Endothelial cell (in vitro differentiated cells): ENCODE measurements around the gene RHOD. TPM values are rescaled to one million over a fixed set of nuclear protein-coding genes. Genes with fewer than 3 reads are reported as not detected.

Source experiments
- DNase-seq: peaks from one replicate; pipeline ENCODE4 v3.0.0; 2021; ENCODE audit warnings: low spot score
- H3K27ac Mint-ChIP-seq: one replicate; pipeline ENCODE4 v1.8.0; 2021; ENCODE audit warnings: mixed read lengths, inconsistent platforms; ENCODE audit not compliant: unreplicated experiment
- H3K27me3 Mint-ChIP-seq: one replicate; pipeline ENCODE4 v1.8.0; 2021; ENCODE audit warnings: mild to moderate bottlenecking, moderate library complexity, mixed read lengths, inconsistent platforms; ENCODE audit not compliant: unreplicated experiment
- H3K36me3 Mint-ChIP-seq: one replicate; pipeline ENCODE4 v1.8.0; 2021; ENCODE audit warnings: mild to moderate bottlenecking, low read depth, mixed read lengths, inconsistent platforms; ENCODE audit not compliant: unreplicated experiment
- H3K4me1 Mint-ChIP-seq: one replicate; pipeline ENCODE4 v1.8.0; 2021; ENCODE audit warnings: mild to moderate bottlenecking, mixed read lengths, inconsistent platforms; ENCODE audit not compliant: unreplicated experiment
- H3K4me3 Mint-ChIP-seq: one replicate; pipeline ENCODE4 v1.8.0; 2021; ENCODE audit warnings: mild to moderate bottlenecking, mixed read lengths, inconsistent platforms; ENCODE audit not compliant: unreplicated experiment
- H3K9me3 Mint-ChIP-seq: one replicate; pipeline ENCODE4 v1.8.0; 2021; ENCODE audit warnings: mixed read lengths, inconsistent platforms; ENCODE audit not compliant: unreplicated experiment
- CTCF ChIP-seq: fragments of 200-600 bp; sonication (generic); IDR thresholded peaks from one replicate; pipeline ENCODE4 v1.5.0; 2021; ENCODE audit warnings: antibody characterized with exemption; ENCODE audit not compliant: unreplicated experiment
- total RNA-seq: library from RNA; stranded (reverse); fragmentation: NEBNext Ultra II Directional; extraction: Animal tissue kit (Norgen Biotek cat#: 25700); gene quantifications from one replicate; pipeline ENCODE4 v1.2.1, GENCODE V29; 2021; ENCODE audit not compliant: unreplicated experiment

Gene RHOD
- total RNA-seq, 1 donor from 2014 or later: 10.5 TPM

DNA sequence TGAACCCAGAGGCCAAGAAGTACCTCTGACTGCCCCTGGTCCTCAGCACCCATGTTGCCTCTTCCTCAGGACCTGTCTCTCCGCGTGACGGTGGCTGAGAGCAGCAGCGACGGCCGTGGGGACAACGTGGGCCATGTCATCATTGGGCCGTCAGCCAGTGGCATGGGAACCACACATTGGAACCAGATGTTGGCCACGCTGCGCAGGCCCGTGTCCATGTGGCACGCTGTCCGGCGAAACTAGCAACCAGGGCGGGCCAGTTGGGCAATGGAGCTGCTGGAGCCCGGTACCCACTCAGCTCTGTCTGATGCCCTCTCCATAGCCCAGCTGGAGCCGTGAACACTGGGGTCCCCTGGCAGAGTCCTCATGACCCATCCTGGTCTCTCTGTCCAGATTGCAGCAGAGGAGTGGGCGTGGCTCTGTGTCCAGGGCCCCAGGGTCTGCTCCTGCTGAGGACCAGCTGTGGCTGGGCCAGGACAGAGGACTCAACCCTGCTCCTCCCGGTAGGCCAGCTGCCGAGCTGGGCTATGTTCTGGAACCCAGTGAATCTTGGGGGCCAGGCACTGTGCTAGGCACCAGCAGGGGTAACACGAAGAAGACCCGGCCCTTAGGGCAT is 8.0 kb upstream of the RHOD start:
- H3K4me1 Mint-ChIP-seq: peaks cover 6% of the 10 kb centered on the region
- TF ChIP-seq CTCF: no peak
- H3K9me3 Mint-ChIP-seq: no peaks in the 10 kb centered on the region
- H3K36me3 Mint-ChIP-seq: no peaks in the 10 kb centered on the region
- no peak for DNase-seq
- H3K27me3 Mint-ChIP-seq: peaks cover 6% of the 10 kb centered on the region
- H3K4me3 Mint-ChIP-seq: no peak overlapping the region
- H3K27ac Mint-ChIP-seq: peak overlapping the region; percentile 57

DNA sequence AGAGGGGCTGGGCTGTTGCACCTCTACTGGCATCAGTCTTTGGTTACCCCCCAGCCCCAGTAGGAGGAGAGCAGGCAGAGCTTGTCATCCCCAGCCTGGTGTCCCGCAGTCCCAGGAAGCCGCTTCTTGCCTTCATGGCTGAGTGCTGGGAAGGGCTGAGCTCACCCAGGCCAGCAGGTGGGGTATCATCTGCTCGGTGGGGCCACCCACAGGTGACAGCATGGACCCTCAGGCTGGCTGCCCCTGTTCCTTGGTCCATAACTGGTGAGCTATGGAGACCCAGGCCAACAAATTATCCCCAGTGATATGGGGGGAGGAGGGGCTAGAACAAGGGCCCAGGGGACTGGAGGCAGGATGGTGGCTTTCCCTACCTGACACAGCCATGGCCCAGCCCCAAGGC is 6.5 kb upstream of the RHOD start:
- H3K27ac Mint-ChIP-seq: no peak overlapping the region
- no peaks in the 10 kb centered on the region for H3K9me3 Mint-ChIP-seq
- TF ChIP-seq CTCF: no peak
- H3K4me1 Mint-ChIP-seq: peaks cover 6% of the 10 kb centered on the region
- H3K36me3 Mint-ChIP-seq: no peaks in the 10 kb centered on the region
- DNase-seq: no peak
- H3K4me3 Mint-ChIP-seq: no peak overlapping the region
- peaks cover 6% of the 10 kb centered on the region for H3K27me3 Mint-ChIP-seq

- Mint-ChIP-seq H3K36me3 (no peaks in the 10 kb centered on the region), H3K9me3 (no peaks in the 10 kb centered on the region), H3K27ac (peak overlapping the region; percentile 18), H3K27me3 (peaks cover 6% of the 10 kb centered on the region), H3K4me3 (no peak overlapping the region), H3K4me1 (peaks cover 9% of the 10 kb centered on the region)
- DNase-seq: no peak
- no peak for TF ChIP-seq CTCF
Measured at GRCh38 chr11:67051180-67051893, 5.3 kb upstream of the RHOD start.

DNA sequence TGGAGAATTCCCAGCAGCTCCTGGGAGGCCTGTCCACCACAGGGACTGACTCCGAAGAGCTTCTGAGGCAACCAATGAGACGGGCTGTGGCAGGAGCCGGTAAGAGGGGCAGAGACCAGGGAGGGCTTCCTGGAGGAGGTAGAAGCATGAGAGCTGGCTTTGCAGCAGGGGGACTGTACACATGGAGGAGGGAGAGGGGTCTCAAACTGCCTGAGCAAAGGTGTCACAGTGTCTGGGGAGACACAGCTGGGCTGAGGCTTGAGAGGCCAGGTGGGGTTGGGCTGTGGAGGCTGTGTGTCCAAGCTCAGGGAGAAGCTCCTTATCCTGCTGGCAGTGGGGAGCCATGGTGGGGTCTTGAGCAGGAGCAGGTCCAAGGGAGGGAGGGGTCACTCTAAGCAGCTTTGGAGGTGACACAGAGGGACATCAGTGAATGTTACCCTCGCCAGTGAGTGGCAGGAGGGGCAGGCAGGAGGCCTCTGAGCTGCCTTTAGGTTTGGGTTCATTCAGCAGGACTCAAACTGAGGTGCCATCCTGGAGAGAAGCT is 4.6 kb upstream of the RHOD start:
- no peak for TF ChIP-seq CTCF
- Mint-ChIP-seq H3K36me3 (no peaks in the 10 kb centered on the region), H3K9me3 (no peaks in the 10 kb centered on the region), H3K27ac (no peak overlapping the region), H3K4me1 (peaks cover 9% of the 10 kb centered on the region), H3K27me3 (peaks cover 6% of the 10 kb centered on the region), H3K4me3 (no peak overlapping the region)
- no peak for DNase-seq

DNA sequence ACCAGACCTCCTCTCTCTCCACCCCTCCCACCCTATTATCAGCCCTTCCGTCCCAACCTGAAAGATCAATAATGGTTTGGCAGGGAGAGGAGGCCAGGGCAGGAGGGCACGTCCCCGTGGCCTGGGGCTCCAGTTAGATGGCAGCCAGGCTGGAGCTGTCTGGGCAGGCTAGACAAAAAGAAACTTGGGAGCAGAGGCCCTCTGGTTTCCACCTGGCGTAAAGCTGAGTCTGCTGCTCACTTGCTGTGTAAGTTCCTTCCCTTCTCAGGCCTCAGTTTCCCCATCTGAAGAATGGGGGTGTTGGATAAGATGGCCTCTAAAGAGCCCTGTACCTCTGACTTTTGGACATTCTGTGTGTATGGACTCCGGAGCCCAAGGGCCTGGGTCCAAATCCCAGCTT is 3.8 kb upstream of the RHOD start:
- no peak for DNase-seq
- H3K9me3 Mint-ChIP-seq: no peaks in the 10 kb centered on the region
- TF ChIP-seq CTCF: no peak
- H3K36me3 Mint-ChIP-seq: no peaks in the 10 kb centered on the region
- H3K4me1 Mint-ChIP-seq: peaks cover 9% of the 10 kb centered on the region
- peaks cover 6% of the 10 kb centered on the region for H3K27me3 Mint-ChIP-seq
- no peak overlapping the region for H3K4me3 Mint-ChIP-seq
- H3K27ac Mint-ChIP-seq: no peak overlapping the region
